CD4-positive, alpha-beta T cell (primary cell): ENCODE measurements around the gene CWC22. TPM values are rescaled to one million over a fixed set of nuclear protein-coding genes. Genes with fewer than 3 reads are reported as not detected.

Experiments used
- ATAC-seq: fragments of 200-7000 bp; cut with Tn5 transposase; one replicate; pipeline ENCODE4 v1.10.0; 2022; ENCODE audit warnings: mild to moderate bottlenecking; ENCODE audit not compliant: poor library complexity
- CTCF ChIA-PET: fragments of 350-600 bp; sonication (Branson Sonifier 250); formaldehyde crosslinking; loops from one replicate; lab custom pipeline; 2021; ENCODE audit warnings: antibody characterized with exemption, inconsistent platforms; lab: Charles Lee
- POLR2A ChIA-PET: fragments of 350-600 bp; sonication (Branson Sonifier 250); formaldehyde crosslinking; loops from one replicate; lab custom pipeline; 2021; ENCODE audit warnings: antibody characterized with exemption, inconsistent platforms; lab: Charles Lee
- DNase-seq, 14 experiments: peaks; one replicate each; pipeline ENCODE4 v3.0.0-alpha.2; 2013 to 2020; ENCODE audit warnings: mixed read lengths in 2 of 14
- H3K27ac ChIP-seq, 2 donors: one replicate each; pipeline versions ENCODE4 v1.5.1 to v1.7.0; 2013; ENCODE audit warnings: low read length in 2 of 2, low read depth in 1 of 2, mild to moderate bottlenecking in 1 of 2
- H3K27me3 ChIP-seq, 2 experiments: 1 replicate in 1 of 2; 2 replicates in 1 of 2; pipeline versions ENCODE4 v1.6.1 to v1.7.0; 2013; ENCODE audit warnings: low read length in 2 of 2, control low read depth in 1 of 2, mild to moderate bottlenecking in 1 of 2, moderate library complexity in 1 of 2; ENCODE audit not compliant: insufficient read depth in 2 of 2, control insufficient read depth in 1 of 2
- H3K36me3 ChIP-seq: one replicate; pipeline ENCODE4 v1.6.1; 2013; ENCODE audit warnings: low read length, control low read depth; ENCODE audit not compliant: insufficient read depth
- H3K4me1 ChIP-seq: one replicate; pipeline ENCODE4 v1.6.1; 2013; ENCODE audit warnings: low read length, control low read depth; ENCODE audit not compliant: insufficient read depth
- H3K4me3 ChIP-seq: one replicate; pipeline ENCODE4 v1.5.1; 2013; ENCODE audit warnings: mild to moderate bottlenecking, low read length, moderate library complexity
- H3K9me3 ChIP-seq, 2 experiments: 1 replicate in 1 of 2; 2 replicates in 1 of 2; pipeline versions ENCODE4 v1.6.1 to v1.7.0; 2013; ENCODE audit warnings: low read length in 2 of 2, mild to moderate bottlenecking in 2 of 2, control low read depth in 1 of 2, moderate library complexity in 1 of 2; ENCODE audit not compliant: control insufficient read depth in 1 of 2, insufficient read depth in 1 of 2
- H3K27ac Mint-ChIP-seq: one replicate; pipeline ENCODE4 v1.8.0; 2020; ENCODE audit warnings: mixed read lengths
- H3K27me3 Mint-ChIP-seq: one replicate; pipeline ENCODE4 v1.8.0; 2021; ENCODE audit warnings: mixed read lengths
- H3K36me3 Mint-ChIP-seq: one replicate; pipeline ENCODE4 v1.8.0; 2021; ENCODE audit warnings: low read depth, mixed read lengths
- H3K4me1 Mint-ChIP-seq: one replicate; pipeline ENCODE4 v1.8.0; 2021; ENCODE audit warnings: low read depth, mixed read lengths
- H3K4me3 Mint-ChIP-seq: one replicate; pipeline ENCODE4 v1.8.0; 2020; ENCODE audit warnings: mild to moderate bottlenecking, mixed read lengths
- H3K9me3 Mint-ChIP-seq: one replicate; pipeline ENCODE4 v1.8.0; 2020; ENCODE audit warnings: mixed read lengths
- CTCF ChIP-seq: fragments of 200-600 bp; IDR thresholded peaks from one replicate; pipeline ENCODE4 v1.8.0; 2022; ENCODE audit warnings: antibody characterized with exemption, mild to moderate bottlenecking
- intact Hi-C, 2 experiments: fragments of 100-400 bp; cut with DNase I in 1 of 2; cut with micrococcal nuclease in 1 of 2; formaldehyde crosslinking; loops; one replicate each; pipeline versions ENCODE4 v1.15.1 to v1.9.0; 2023 to 2025; cut with DNase I, micrococcal nuclease
- total RNA-seq, 174 experiments: library from RNA in 2 of 174; stranded (reverse) in 2 of 174; gene quantifications; one replicate each; pipeline ENCODE4 v1.2.3 and lab custom pipeline; 2021 to 2026

Gene CWC22
- total RNA-seq, 2 experiments from 2014 or later = 11.8 to 12.0 TPM

GRCh38 chr2:179948058-179948457 is 59.0 kb downstream of the CWC22 start:
- H3K36me3 Mint-ChIP-seq = peaks cover 91% of the 10 kb centered on the region
- intact Hi-C loops = loop anchor here in 1 of 2 experiments (1.0 kb wide), 1 partner anchor 9 kb away; no protein-coding TSS in a partner anchor

GRCh38 chr2:179946810-179947615 is 60.1 kb downstream of the CWC22 start:
- no peak overlapping the region for H3K4me3 Mint-ChIP-seq
- Histone ChIP-seq H3K36me3 (peaks cover 69% of the 10 kb centered on the region), H3K4me1 (no peaks in the 10 kb centered on the region), H3K27ac (no peak overlapping the region), H3K9me3 (no peaks in the 10 kb centered on the region), H3K27me3 (no peaks in the 10 kb centered on the region), H3K4me3 (no peak overlapping the region)
- no peak for ATAC-seq
- intact Hi-C loops = no loop called here
- no peak for DNase-seq
- CTCF ChIA-PET = no interaction called here
- H3K9me3 Mint-ChIP-seq = no peaks in the 10 kb centered on the region
- H3K27me3 Mint-ChIP-seq = no peaks in the 10 kb centered on the region
- TF ChIP-seq CTCF = no peak
- POLR2A ChIA-PET = no interaction called here
- no peak overlapping the region for H3K27ac Mint-ChIP-seq
- H3K4me1 Mint-ChIP-seq = no peaks in the 10 kb centered on the region
- peaks cover 81% of the 10 kb centered on the region for H3K36me3 Mint-ChIP-seq

More at GRCh38 chr2:179948058-179948457, 59.0 kb downstream of the CWC22 start:
- peaks cover 77% of the 10 kb centered on the region for H3K36me3 ChIP-seq
- no peak overlapping the region for H3K4me3 Mint-ChIP-seq
- no peak overlapping the region for H3K27ac ChIP-seq
- H3K9me3 ChIP-seq = no peaks in the 10 kb centered on the region
- no peaks in the 10 kb centered on the region for H3K27me3 Mint-ChIP-seq
- no peak overlapping the region for H3K27ac Mint-ChIP-seq
- DNase-seq (no peak), ATAC-seq (no peak)
- H3K9me3 Mint-ChIP-seq = no peaks in the 10 kb centered on the region
- no peak for TF ChIP-seq CTCF
- no peaks in the 10 kb centered on the region for H3K4me1 Mint-ChIP-seq
- no peaks in the 10 kb centered on the region for H3K4me1 ChIP-seq
- H3K4me3 ChIP-seq = no peak overlapping the region
- ChIA-PET POLR2A (no interaction called here), CTCF (no interaction called here)
- no peaks in the 10 kb centered on the region for H3K27me3 ChIP-seq

GRCh38 chr2:179946346-179946745 is 60.8 kb downstream of the CWC22 start:
- Histone ChIP-seq H3K27me3 (no peaks in the 10 kb centered on the region), H3K4me1 (no peaks in the 10 kb centered on the region), H3K27ac (no peak overlapping the region), H3K36me3 (peaks cover 62% of the 10 kb centered on the region), H3K9me3 (no peaks in the 10 kb centered on the region), H3K4me3 (no peak overlapping the region)
- H3K27ac Mint-ChIP-seq = no peak overlapping the region
- peaks cover 75% of the 10 kb centered on the region for H3K36me3 Mint-ChIP-seq
- ATAC-seq (no peak), DNase-seq (no peak)
- ChIA-PET CTCF (no interaction called here), POLR2A (no interaction called here)
- H3K4me3 Mint-ChIP-seq = no peak overlapping the region
- H3K27me3 Mint-ChIP-seq = no peaks in the 10 kb centered on the region
- intact Hi-C loops = no loop called here
- no peaks in the 10 kb centered on the region for H3K4me1 Mint-ChIP-seq
- no peaks in the 10 kb centered on the region for H3K9me3 Mint-ChIP-seq
- no peak for TF ChIP-seq CTCF
